OCI-LY3 (cell line): ENCODE data around the gene OR4K1.

ENCODE experiments used
- EZH2phosphoT487 ChIP-seq: fragments of 200-600 bp; shearing (Covaris generic); IDR thresholded peaks from 2 replicates; pipeline ENCODE4 v1.6.1; 2018; ENCODE audit warnings: antibody characterized with exemption, mixed run types, low read depth
- TF ChIP-seq, protein P1 (sequence below): fragments of 200-600, 300-600 bp; sonication (generic); IDR thresholded peaks from 2 replicates; pipeline ENCODE4 v1.5.1; 2014; ENCODE audit warnings: antibody characterized with exemption, low read length, low read depth

- TF ChIP-seq, protein P1, sequence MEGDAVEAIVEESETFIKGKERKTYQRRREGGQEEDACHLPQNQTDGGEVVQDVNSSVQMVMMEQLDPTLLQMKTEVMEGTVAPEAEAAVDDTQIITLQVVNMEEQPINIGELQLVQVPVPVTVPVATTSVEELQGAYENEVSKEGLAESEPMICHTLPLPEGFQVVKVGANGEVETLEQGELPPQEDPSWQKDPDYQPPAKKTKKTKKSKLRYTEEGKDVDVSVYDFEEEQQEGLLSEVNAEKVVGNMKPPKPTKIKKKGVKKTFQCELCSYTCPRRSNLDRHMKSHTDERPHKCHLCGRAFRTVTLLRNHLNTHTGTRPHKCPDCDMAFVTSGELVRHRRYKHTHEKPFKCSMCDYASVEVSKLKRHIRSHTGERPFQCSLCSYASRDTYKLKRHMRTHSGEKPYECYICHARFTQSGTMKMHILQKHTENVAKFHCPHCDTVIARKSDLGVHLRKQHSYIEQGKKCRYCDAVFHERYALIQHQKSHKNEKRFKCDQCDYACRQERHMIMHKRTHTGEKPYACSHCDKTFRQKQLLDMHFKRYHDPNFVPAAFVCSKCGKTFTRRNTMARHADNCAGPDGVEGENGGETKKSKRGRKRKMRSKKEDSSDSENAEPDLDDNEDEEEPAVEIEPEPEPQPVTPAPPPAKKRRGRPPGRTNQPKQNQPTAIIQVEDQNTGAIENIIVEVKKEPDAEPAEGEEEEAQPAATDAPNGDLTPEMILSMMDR = no peak
- no peak for TF ChIP-seq EZH2phosphoT487
Observed at GRCh38 chr14:19911114-19911513, 19.6 kb upstream of the OR4K1 start.
